GM12892 (cell line): ENCODE results near the gene OBP2B.

ENCODE experiments used
- DNase-seq: peaks from one replicate; pipeline ENCODE4 v3.0.0; 2011; ENCODE audit not compliant: insufficient read length
- FAIRE-seq: peaks from 2 replicates; lab custom pipeline; 2011; peaks lifted over from hg19 to GRCh38; lab: Jason Lieb, UNC
- POLR2A ChIP-seq: IDR thresholded peaks from 2 replicates; pipeline ENCODE4 v1.6.1; 2011; ENCODE audit warnings: low read depth, low read length, control low read depth
- POLR2AphosphoS5 ChIP-seq: IDR thresholded peaks from 2 replicates; pipeline ENCODE4 v1.6.1; 2011; ENCODE audit warnings: low read depth, low read length, control low read depth
- TAF1 ChIP-seq: IDR thresholded peaks from 2 replicates; pipeline ENCODE4 v1.6.1; 2011; ENCODE audit warnings: low read depth, mild to moderate bottlenecking, control low read depth, low read length, borderline replicate concordance

Gene OBP2B

DNA sequence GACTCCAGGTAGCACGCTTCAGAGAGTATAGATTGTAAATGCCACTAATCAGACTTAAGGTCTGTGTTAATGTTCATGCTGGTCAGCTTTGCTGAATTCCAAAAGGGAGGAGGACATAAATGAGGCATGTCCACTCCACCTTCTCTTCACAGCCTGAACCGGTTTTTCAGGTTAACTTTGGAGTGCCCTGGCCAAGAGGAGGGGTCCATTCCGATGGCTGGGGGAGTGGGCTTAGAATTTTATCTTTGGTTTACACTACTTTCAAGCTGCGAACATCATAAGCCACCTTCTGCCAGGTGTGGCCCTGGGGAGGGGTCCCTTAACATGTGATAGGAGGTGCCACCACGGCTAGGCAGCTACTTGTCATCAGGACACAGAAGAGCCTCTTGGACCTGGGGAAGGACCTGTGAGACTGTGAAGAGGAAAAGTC is 41.7 kb upstream of the OBP2B start:
- TF ChIP-seq TAF1 (no peak), POLR2AphosphoS5 (no peak), POLR2A (no peak)
- no peak for DNase-seq
- FAIRE-seq: no peak

DNA sequence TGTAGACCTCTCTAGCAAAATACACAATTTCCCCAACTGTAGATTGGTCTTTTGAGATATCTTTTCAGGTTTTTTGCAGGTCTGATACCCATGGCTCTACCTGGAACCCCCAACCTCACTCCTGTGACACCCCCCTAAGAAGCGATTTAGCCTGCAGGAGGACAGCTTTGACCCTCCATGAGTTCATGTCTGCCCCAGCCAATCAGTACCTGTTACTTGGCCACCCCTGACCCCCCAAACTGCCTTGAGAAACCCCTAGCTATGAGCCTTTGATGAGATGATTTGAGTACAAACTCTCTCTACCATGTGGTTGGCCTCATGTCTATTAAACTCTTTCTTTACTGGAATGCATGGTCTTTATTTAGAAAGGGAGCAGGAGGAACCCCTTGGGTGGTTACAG is 40.3 kb upstream of the OBP2B start:
- TF ChIP-seq POLR2AphosphoS5 (no peak), POLR2A (no peak), TAF1 (no peak)
- DNase-seq (no peak), FAIRE-seq (no peak)

- FAIRE-seq (no peak), DNase-seq (no peak)
- TF ChIP-seq TAF1 (no peak), POLR2AphosphoS5 (no peak), POLR2A (no peak)
Measured at GRCh38 chr9:133248726-133249295, 39.8 kb upstream of the OBP2B start.

- DNase-seq: no peak
- no peak for FAIRE-seq
- TF ChIP-seq POLR2AphosphoS5: no peak
- no peak for TF ChIP-seq TAF1
- no peak for TF ChIP-seq POLR2A
Measured at GRCh38 chr9:133247632-133248031, 38.6 kb upstream of the OBP2B start.

GRCh38 chr9:133246991-133247390 is 37.9 kb upstream of the OBP2B start:
- FAIRE-seq (no peak), DNase-seq (no peak)
- TF ChIP-seq POLR2AphosphoS5 (no peak), TAF1 (no peak), POLR2A (no peak)

DNA sequence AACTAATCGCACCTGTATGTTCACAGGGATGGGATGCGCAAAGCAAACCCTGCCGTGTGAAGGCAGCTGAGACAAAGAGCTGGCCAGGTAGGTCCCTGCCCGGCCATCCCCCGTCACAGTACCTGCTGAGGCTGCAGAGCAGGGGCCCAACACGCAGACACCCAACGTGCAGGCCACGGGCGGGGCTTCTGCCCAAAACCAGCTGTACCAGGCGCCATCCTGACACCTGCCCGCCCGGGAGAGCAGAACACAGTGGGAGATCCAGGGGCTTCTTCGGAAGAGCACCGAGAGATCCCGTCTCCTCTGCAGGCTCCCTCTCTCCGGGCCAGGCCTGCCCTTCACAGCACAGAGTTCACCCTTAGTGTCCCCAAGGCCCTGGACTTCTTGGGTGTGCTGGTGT is 37.5 kb upstream of the OBP2B start:
- TF ChIP-seq TAF1: no peak
- no peak for TF ChIP-seq POLR2A
- no peak for TF ChIP-seq POLR2AphosphoS5
- DNase-seq: no peak
- no peak for FAIRE-seq

GRCh38 chr9:133242991-133243390 is 33.9 kb upstream of the OBP2B start:
- TF ChIP-seq POLR2A (no peak), TAF1 (no peak), POLR2AphosphoS5 (no peak)
- FAIRE-seq (no peak), DNase-seq (no peak)

DNA sequence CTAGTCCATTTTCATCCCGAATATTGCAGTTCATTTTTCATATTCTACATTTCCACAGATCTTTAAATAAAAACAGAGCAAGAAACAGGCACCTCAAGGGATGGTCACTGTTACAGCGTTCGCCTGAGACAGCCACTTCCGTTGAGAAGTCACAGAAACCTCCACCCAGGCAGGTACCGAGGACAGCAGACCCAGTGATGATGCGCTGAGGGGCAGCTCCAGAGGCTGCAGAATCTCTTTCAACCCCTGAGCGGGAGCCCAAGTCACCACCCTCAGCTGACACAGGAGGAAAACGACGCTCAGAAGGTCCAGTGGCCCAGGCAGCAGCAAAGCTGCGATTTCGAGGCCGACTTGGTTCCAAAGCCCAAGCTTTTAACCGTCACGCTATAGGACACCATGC is 33.2 kb upstream of the OBP2B start:
- no peak for DNase-seq
- TF ChIP-seq POLR2A (no peak), TAF1 (no peak), POLR2AphosphoS5 (no peak)
- no peak for FAIRE-seq

- FAIRE-seq (no peak), DNase-seq (no peak)
- no peak for TF ChIP-seq POLR2AphosphoS5
- TF ChIP-seq POLR2A: no peak
- TF ChIP-seq TAF1: no peak
Measured at GRCh38 chr9:133239533-133240090, 30.6 kb upstream of the OBP2B start.

GRCh38 chr9:133238851-133239532 is 29.9 kb upstream of the OBP2B start:
- FAIRE-seq: no peak
- peak; percentile 73 for DNase-seq
- TF ChIP-seq TAF1: no peak
- TF ChIP-seq POLR2A: no peak
- no peak for TF ChIP-seq POLR2AphosphoS5

- TF ChIP-seq TAF1: no peak
- no peak for TF ChIP-seq POLR2A
- no peak for TF ChIP-seq POLR2AphosphoS5
- FAIRE-seq (no peak), DNase-seq (no peak)
Measured at GRCh38 chr9:133238272-133238850, 29.3 kb upstream of the OBP2B start.
